HUES6 (cell line): ENCODE measurements around the gene TULP4.

Experiments
- H3K27ac ChIP-seq: 2 replicates; pipeline ENCODE4 v1.7.0; 2013; ENCODE audit warnings: low read depth, mild to moderate bottlenecking, low read length, inconsistent platforms
- H3K27me3 ChIP-seq: 2 replicates; pipeline ENCODE4 v1.6.1; 2013; ENCODE audit warnings: low read length; ENCODE audit not compliant: control insufficient read depth, insufficient read depth
- H3K36me3 ChIP-seq: 2 replicates; pipeline ENCODE4 v1.6.1; 2013; ENCODE audit warnings: low read length; ENCODE audit not compliant: control insufficient read depth, insufficient read depth
- H3K4me1 ChIP-seq: 2 replicates; pipeline ENCODE4 v1.6.1; 2013; ENCODE audit warnings: low read length; ENCODE audit not compliant: control insufficient read depth, insufficient read depth
- H3K4me3 ChIP-seq: 2 replicates; pipeline ENCODE4 v1.5.1; 2013; ENCODE audit warnings: low read depth, low read length
- H3K9ac ChIP-seq: one replicate; pipeline ENCODE4 v1.6.1; 2013; ENCODE audit warnings: mild to moderate bottlenecking, low read length
- H3K9me3 ChIP-seq: 2 replicates; pipeline ENCODE4 v1.6.1; 2013; ENCODE audit warnings: low read depth, low read length; ENCODE audit not compliant: control insufficient read depth, insufficient read depth

TULP4 gene

GRCh38 chr6:158529629-158530028 is 217.4 kb downstream of the TULP4 start:
- H3K4me1 ChIP-seq: no peaks in the 10 kb centered on the region

GRCh38 chr6:158531566-158531965 is 219.3 kb downstream of the TULP4 start:
- no peaks in the 10 kb centered on the region; the same call in 1 of the 2 replicates for H3K9me3 ChIP-seq
- no peak overlapping the region for H3K4me3 ChIP-seq
- H3K27me3 ChIP-seq: no peaks in the 10 kb centered on the region; the same call in 1 of the 2 replicates
- H3K4me1 ChIP-seq: peaks cover 5% of the 10 kb centered on the region; the same call in 1 of the 2 replicates
- no peaks in the 10 kb centered on the region for H3K36me3 ChIP-seq
- no peak overlapping the region for H3K9ac ChIP-seq
- H3K27ac ChIP-seq: no peak overlapping the region

More at GRCh38 chr6:158529629-158530028, 217.4 kb downstream of the TULP4 start:
- no peaks in the 10 kb centered on the region for H3K36me3 ChIP-seq
- no peak overlapping the region for H3K9ac ChIP-seq
- H3K9me3 ChIP-seq: no peaks in the 10 kb centered on the region; the same call in 1 of the 2 replicates
- no peak overlapping the region for H3K27ac ChIP-seq
- H3K4me3 ChIP-seq: no peak overlapping the region
- no peaks in the 10 kb centered on the region; the same call in 1 of the 2 replicates for H3K27me3 ChIP-seq

GRCh38 chr6:158531970-158532369 is 219.7 kb downstream of the TULP4 start:
- no peaks in the 10 kb centered on the region for H3K36me3 ChIP-seq
- H3K9me3 ChIP-seq: no peaks in the 10 kb centered on the region; the same call in 1 of the 2 replicates
- H3K4me1 ChIP-seq: peaks cover 5% of the 10 kb centered on the region; the same call in 1 of the 2 replicates
- no peak overlapping the region for H3K4me3 ChIP-seq
- no peak overlapping the region for H3K9ac ChIP-seq
- H3K27me3 ChIP-seq: no peaks in the 10 kb centered on the region; the same call in 1 of the 2 replicates
- no peak overlapping the region for H3K27ac ChIP-seq

- H3K27me3 ChIP-seq: peaks cover 5% of the 10 kb centered on the region; the same call in 1 of the 2 replicates
- peak overlapping the region; percentile 67 for H3K9ac ChIP-seq
- H3K4me3 ChIP-seq: peak overlapping the region; percentile 78
- no peaks in the 10 kb centered on the region for H3K36me3 ChIP-seq
- peaks cover 5% of the 10 kb centered on the region for H3K4me1 ChIP-seq
- H3K27ac ChIP-seq: peak overlapping the region; percentile 34; the same call in 1 of the 2 replicates
- no peaks in the 10 kb centered on the region for H3K9me3 ChIP-seq
Measured at GRCh38 chr6:158536084-158536890, 224.0 kb downstream of the TULP4 start.

GRCh38 chr6:158536891-158537798 is 224.9 kb downstream of the TULP4 start:
- H3K36me3 ChIP-seq: no peaks in the 10 kb centered on the region
- H3K9ac ChIP-seq: peak overlapping the region; percentile 67
- H3K27me3 ChIP-seq: peaks cover 5% of the 10 kb centered on the region; the same call in 1 of the 2 replicates
- H3K27ac ChIP-seq: no peak overlapping the region; the same call in 1 of the 2 replicates
- H3K4me3 ChIP-seq: peak overlapping the region; percentile 78
- H3K9me3 ChIP-seq: no peaks in the 10 kb centered on the region
- peaks cover 5% of the 10 kb centered on the region for H3K4me1 ChIP-seq

GRCh38 chr6:158538741-158539140 is 226.5 kb downstream of the TULP4 start:
- peaks cover 5% of the 10 kb centered on the region for H3K4me1 ChIP-seq
- peaks cover 5% of the 10 kb centered on the region; the same call in 1 of the 2 replicates for H3K27me3 ChIP-seq
- H3K27ac ChIP-seq: no peak overlapping the region

GRCh38 chr6:158539413-158539812 is 227.1 kb downstream of the TULP4 start:
- no peak overlapping the region for H3K27ac ChIP-seq
- H3K27me3 ChIP-seq: peaks cover 5% of the 10 kb centered on the region; the same call in 1 of the 2 replicates
- H3K36me3 ChIP-seq: no peaks in the 10 kb centered on the region
- no peak overlapping the region for H3K9ac ChIP-seq
- no peak overlapping the region for H3K4me3 ChIP-seq
- no peaks in the 10 kb centered on the region for H3K9me3 ChIP-seq
- peaks cover 5% of the 10 kb centered on the region for H3K4me1 ChIP-seq

More at GRCh38 chr6:158538741-158539140, 226.5 kb downstream of the TULP4 start:
- Histone ChIP-seq H3K4me3 (no peak overlapping the region), H3K9me3 (no peaks in the 10 kb centered on the region), H3K9ac (no peak overlapping the region), H3K36me3 (no peaks in the 10 kb centered on the region)

GRCh38 chr6:158539881-158540280 is 227.6 kb downstream of the TULP4 start:
- Histone ChIP-seq H3K4me3 (no peak overlapping the region), H3K27ac (no peak overlapping the region), H3K36me3 (no peaks in the 10 kb centered on the region), H3K4me1 (peaks cover 5% of the 10 kb centered on the region), H3K9me3 (no peaks in the 10 kb centered on the region), H3K9ac (no peak overlapping the region), H3K27me3 (peaks cover 5% of the 10 kb centered on the region; the same call in 1 of the 2 replicates)

- H3K36me3 ChIP-seq: no peaks in the 10 kb centered on the region
- peaks cover 9% of the 10 kb centered on the region for H3K4me1 ChIP-seq
Measured at GRCh38 chr6:158543606-158544185, 231.4 kb downstream of the TULP4 start.

GRCh38 chr6:158544428-158544827 is 232.2 kb downstream of the TULP4 start:
- peaks cover 12% of the 10 kb centered on the region for H3K4me1 ChIP-seq
- no peak overlapping the region for H3K4me3 ChIP-seq
- no peaks in the 10 kb centered on the region for H3K9me3 ChIP-seq
- H3K36me3 ChIP-seq: no peaks in the 10 kb centered on the region
- H3K9ac ChIP-seq: no peak overlapping the region
- no peak overlapping the region for H3K27ac ChIP-seq
- no peaks in the 10 kb centered on the region for H3K27me3 ChIP-seq

More at GRCh38 chr6:158543606-158544185, 231.4 kb downstream of the TULP4 start:
- Histone ChIP-seq H3K27me3 (no peaks in the 10 kb centered on the region), H3K9ac (no peak overlapping the region), H3K9me3 (no peaks in the 10 kb centered on the region), H3K4me3 (no peak overlapping the region), H3K27ac (no peak overlapping the region)
